Measurements from ENCODE around the gene ADPRM. TPM values are rescaled to one million over a fixed set of nuclear protein-coding genes. Genes with fewer than 3 reads are reported as not detected.

ADPRM gene
- total and polyA plus RNA-seq, 7 experiments from 2014 or later, result 16.4 to 120 (median 70.4) TPM

DNA sequence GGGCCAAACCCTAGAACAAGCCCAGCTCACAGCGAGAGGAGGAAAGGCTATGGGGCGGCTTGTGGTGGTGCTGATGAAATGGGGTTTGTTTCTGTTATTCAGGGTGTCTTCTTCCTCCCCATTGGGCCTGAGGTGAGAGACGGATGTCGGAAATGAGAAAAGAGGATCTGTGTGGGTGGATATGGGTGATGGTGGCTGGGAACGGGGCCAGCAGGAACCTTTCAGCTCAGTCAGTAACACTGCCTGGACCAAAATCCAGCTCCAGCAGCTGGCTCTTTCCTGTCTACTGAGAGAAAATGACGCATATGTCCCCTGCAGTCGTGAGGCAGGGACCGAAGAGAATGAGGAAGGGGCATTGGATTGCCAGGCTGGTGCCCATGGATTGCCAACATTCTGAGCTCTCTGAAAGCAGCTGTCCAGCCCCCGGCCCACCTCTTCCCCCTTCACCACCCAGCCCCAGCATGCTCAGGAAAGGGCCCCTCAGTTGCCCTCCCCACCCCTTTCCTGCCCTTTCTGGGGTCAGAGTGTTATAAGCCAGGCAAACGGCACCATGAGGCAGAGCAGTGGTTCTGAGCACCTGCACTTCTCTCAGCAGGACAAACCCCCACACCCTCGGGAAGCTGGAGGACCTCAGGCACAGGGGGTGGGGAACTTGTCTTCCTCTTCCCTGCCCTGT, 44.3 kb upstream of the ADPRM start:
- intact Hi-C loops (cut with micrococcal nuclease), result no loop called here
- H3K9me3 Mint-ChIP-seq, result no peaks in the 10 kb centered on the region
- ATAC-seq, result peak; percentile 63

DNA sequence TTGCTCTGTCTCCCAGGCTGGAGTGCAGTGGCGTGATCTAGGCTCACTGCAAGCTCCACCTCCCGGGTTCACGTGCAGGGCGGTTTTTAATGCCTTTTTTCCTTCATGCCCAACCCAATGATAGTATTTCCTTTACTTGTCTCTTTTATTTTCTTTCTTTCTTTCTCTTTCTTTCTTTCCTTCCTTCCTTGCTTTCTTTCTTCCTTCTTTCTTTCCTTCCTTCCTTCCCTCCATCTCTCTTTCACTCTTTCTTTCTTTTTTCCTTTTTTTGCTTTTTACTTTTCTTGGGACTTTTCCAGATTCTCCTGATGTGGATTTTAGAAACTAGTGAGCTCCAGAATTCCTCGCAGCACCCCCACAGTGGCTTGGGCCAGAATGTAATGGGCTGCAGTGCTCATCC, 43.4 kb upstream of the ADPRM start:
- Mint-ChIP-seq H3K36me3 (peaks cover 0 to 15% (median 0%) of the 10 kb centered on the region in 5 donors), H3K27me3 (no peaks in the 10 kb centered on the region), H3K9me3 (no peaks in the 10 kb centered on the region), H3K27ac (peak overlapping the region in 3 of 9 donors; percentile 30 to 87 (median 32)), H3K4me1 (peaks cover 8 to 21% (median 17%) of the 10 kb centered on the region in 7 donors), H3K4me3 (peak overlapping the region in 4 of 10 donors; percentile 0 to 65 (median 33))
- CTCF ChIA-PET, result interaction anchor here (1.6 kb wide), 1 partner anchor 191 kb away, joined by 3 read pairs; no protein-coding TSS in a partner anchor
- no peak for ATAC-seq
- POLR2A ChIA-PET, result no interaction called here
- Histone ChIP-seq H3K4me1 (ENCODE audit: control insufficient read depth in 2 of 2, insufficient read depth in 2 of 2, low read length in 2 of 2) (no peaks in the 10 kb centered on the region), H3K9me3 (ENCODE audit: control insufficient read depth in 2 of 3, low read length in 3 of 3) (no peaks in the 10 kb centered on the region), H3K27me3 (ENCODE audit: control insufficient read depth in 2 of 2, insufficient read depth in 2 of 2, low read length in 2 of 2) (no peaks in the 10 kb centered on the region), H3K27ac (ENCODE audit: low read depth, low read length) (no peak overlapping the region), H3K36me3 (ENCODE audit: control insufficient read depth in 2 of 3, insufficient read depth in 3 of 3, low read length in 3 of 3) (no peaks in the 10 kb centered on the region), H3K4me3 (ENCODE audit: low read length) (no peak overlapping the region)
- intact Hi-C loops (cut with micrococcal nuclease), result no loop called here
- no peak for DNase-seq

More for the DNA sequence above, 44.3 kb upstream of the ADPRM start:
- H3K36me3 Mint-ChIP-seq, result peaks cover 0 to 19% (median 0%) of the 10 kb centered on the region in 5 donors
- ChIA-PET CTCF (no interaction called here), POLR2A (no interaction called here)
- peaks cover 0 to 3% (median 0%) of the 10 kb centered on the region in 3 experiments for H3K36me3 ChIP-seq (ENCODE audit: control insufficient read depth in 2 of 3, insufficient read depth in 3 of 3, low read length in 3 of 3)
- peak overlapping the region in 6 of 9 donors; percentile 9 to 85 (median 38) for H3K27ac Mint-ChIP-seq
- no peak overlapping the region for H3K4me3 ChIP-seq (ENCODE audit: low read length)
- no peaks in the 10 kb centered on the region for H3K27me3 Mint-ChIP-seq
- no peak overlapping the region for H3K27ac ChIP-seq (ENCODE audit: low read depth, low read length)
- no peaks in the 10 kb centered on the region for H3K4me1 ChIP-seq (ENCODE audit: control insufficient read depth in 2 of 2, insufficient read depth in 2 of 2, low read length in 2 of 2)
- peak overlapping the region in 8 of 10 donors; percentile 10 to 68 (median 58) for H3K4me3 Mint-ChIP-seq
- H3K4me1 Mint-ChIP-seq, result peaks cover 8 to 21% (median 17%) of the 10 kb centered on the region in 7 donors
- H3K27me3 ChIP-seq (ENCODE audit: control insufficient read depth in 2 of 2, insufficient read depth in 2 of 2, low read length in 2 of 2), result no peaks in the 10 kb centered on the region
- DNase-seq, result peak in 3 of 9 donors; percentile 4 to 21 (median 16)
- H3K9me3 ChIP-seq (ENCODE audit: control insufficient read depth in 2 of 3, low read length in 3 of 3), result no peaks in the 10 kb centered on the region

DNA sequence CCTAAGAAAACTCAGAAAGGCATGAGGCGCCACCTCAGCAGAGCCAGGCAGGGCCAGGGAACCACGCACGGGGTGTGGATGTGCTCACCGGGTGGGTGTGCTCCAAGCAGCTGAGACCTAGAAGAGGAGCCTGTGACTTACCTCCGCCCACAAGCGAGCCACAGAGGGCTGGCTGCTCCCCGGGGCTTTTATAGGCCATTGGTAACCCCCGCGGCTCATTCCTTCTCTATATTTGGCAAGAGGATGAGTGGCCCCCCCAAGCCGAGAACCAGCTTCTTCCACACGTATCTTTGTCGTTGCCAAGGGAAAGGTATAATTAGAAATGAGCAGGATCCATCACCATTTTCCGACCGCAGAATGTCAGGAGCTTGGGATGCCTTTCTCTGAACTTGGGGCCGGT, 40.2 kb upstream of the ADPRM start, which contains the start of gene MYH3:
MYH3 (minus strand) TSS at position 162 of the 400 bp plus-strand sequence. CDS start 2,245 bp downstream, outside the sequence.
- POLR2A ChIA-PET, result interaction anchor here (0.6 kb wide), 1 partner anchor 60 kb away, joined by 4 read pairs; no protein-coding TSS in a partner anchor
- Histone ChIP-seq H3K27me3 (ENCODE audit: control insufficient read depth in 2 of 2, insufficient read depth in 2 of 2, low read length in 2 of 2) (no peaks in the 10 kb centered on the region), H3K9me3 (ENCODE audit: control insufficient read depth in 2 of 3, low read length in 3 of 3) (no peaks in the 10 kb centered on the region), H3K4me1 (ENCODE audit: control insufficient read depth in 2 of 2, insufficient read depth in 2 of 2, low read length in 2 of 2) (no peaks in the 10 kb centered on the region), H3K4me3 (ENCODE audit: low read length) (no peak within 1 kb of the TSS), H3K27ac (ENCODE audit: low read depth, low read length) (no peak within 1 kb of the TSS), H3K36me3 (ENCODE audit: control insufficient read depth in 2 of 3, insufficient read depth in 3 of 3, low read length in 3 of 3) (peaks cover 0 to 9% (median 0%) of the 10 kb centered on the region in 3 experiments)
- H3K36me3 Mint-ChIP-seq, result peaks cover 0 to 25% (median 4%) of the 10 kb centered on the region in 5 donors
- H3K9me3 Mint-ChIP-seq, result no peaks in the 10 kb centered on the region
- intact Hi-C loops (cut with micrococcal nuclease), result no loop called here
- H3K4me1 Mint-ChIP-seq, result peaks cover 8 to 19% (median 17%) of the 10 kb centered on the region in 7 donors
- DNase-seq, result no peak
- ATAC-seq, result no peak
- no peak within 1 kb of the TSS for H3K4me3 Mint-ChIP-seq
- no peaks in the 10 kb centered on the region for H3K27me3 Mint-ChIP-seq
- H3K27ac Mint-ChIP-seq, result no peak within 1 kb of the TSS
- CTCF ChIA-PET, result interaction anchor here (0.8 kb wide), 1 partner anchor 11 kb away, joined by 3 read pairs; no protein-coding TSS in a partner anchor

DNA sequence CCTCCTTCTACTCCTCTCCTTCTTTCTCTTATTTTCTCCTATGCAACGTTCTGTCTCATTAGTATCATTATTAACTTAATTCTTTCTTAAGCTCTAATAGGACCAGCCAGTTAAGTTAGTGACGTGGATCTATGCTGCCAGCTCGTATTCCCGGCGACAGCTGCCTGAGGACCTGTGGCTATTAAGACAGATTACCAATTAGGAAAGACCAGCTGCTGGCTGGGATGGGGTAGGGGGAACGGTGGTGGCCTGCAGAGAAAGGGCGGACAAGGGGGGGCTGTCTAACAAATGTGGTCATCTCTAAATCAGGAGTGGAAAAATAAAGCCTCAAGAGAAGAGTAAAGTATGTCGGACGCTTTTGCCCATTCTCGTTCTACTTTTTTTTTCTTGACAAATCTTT, 39.5 kb upstream of the ADPRM start:
- ATAC-seq (no peak), DNase-seq (no peak)
- no peak overlapping the region for H3K27ac Mint-ChIP-seq
- no peak overlapping the region for H3K4me3 Mint-ChIP-seq
- Histone ChIP-seq H3K4me3 (ENCODE audit: low read length) (no peak overlapping the region), H3K36me3 (ENCODE audit: control insufficient read depth in 2 of 3, insufficient read depth in 3 of 3, low read length in 3 of 3) (peaks cover 0 to 9% (median 0%) of the 10 kb centered on the region in 3 experiments), H3K9me3 (ENCODE audit: control insufficient read depth in 2 of 3, low read length in 3 of 3) (no peaks in the 10 kb centered on the region), H3K27me3 (ENCODE audit: control insufficient read depth in 2 of 2, insufficient read depth in 2 of 2, low read length in 2 of 2) (no peaks in the 10 kb centered on the region), H3K4me1 (ENCODE audit: control insufficient read depth in 2 of 2, insufficient read depth in 2 of 2, low read length in 2 of 2) (no peaks in the 10 kb centered on the region), H3K27ac (ENCODE audit: low read depth, low read length) (no peak overlapping the region)
- CTCF ChIA-PET, result interaction anchor here (0.8 kb wide), 1 partner anchor 12 kb away, joined by 3 read pairs; no protein-coding TSS in a partner anchor
- no peaks in the 10 kb centered on the region for H3K27me3 Mint-ChIP-seq
- peaks cover 0 to 27% (median 4%) of the 10 kb centered on the region in 5 donors for H3K36me3 Mint-ChIP-seq
- POLR2A ChIA-PET, result no interaction called here
- no peaks in the 10 kb centered on the region for H3K9me3 Mint-ChIP-seq
- H3K4me1 Mint-ChIP-seq, result peaks cover 7 to 15% (median 14%) of the 10 kb centered on the region in 7 donors
- intact Hi-C loops (cut with micrococcal nuclease), result no loop called here

DNA sequence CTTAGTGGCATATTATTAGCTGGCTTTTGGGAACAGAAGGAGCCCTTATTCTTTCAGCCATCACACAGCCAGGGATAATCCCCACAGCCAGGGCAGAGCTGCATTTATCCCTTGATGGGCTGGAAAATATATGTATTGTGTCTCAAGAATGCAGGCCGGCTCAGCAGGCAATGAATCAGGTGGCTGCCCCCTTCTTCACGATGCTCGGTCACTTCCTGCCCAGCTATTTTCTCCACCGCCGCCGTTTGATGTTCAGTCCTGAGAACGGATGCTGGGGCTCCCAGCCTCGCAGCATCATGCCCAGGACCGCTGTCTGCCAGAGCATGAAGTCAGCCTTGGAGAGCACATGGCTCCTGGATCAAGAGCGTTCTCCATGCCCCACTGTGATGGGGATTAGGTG, 36.0 kb upstream of the ADPRM start:
- Histone ChIP-seq H3K9me3 (ENCODE audit: control insufficient read depth in 2 of 3, low read length in 3 of 3) (no peaks in the 10 kb centered on the region), H3K27me3 (ENCODE audit: control insufficient read depth in 2 of 2, insufficient read depth in 2 of 2, low read length in 2 of 2) (no peaks in the 10 kb centered on the region), H3K27ac (ENCODE audit: low read depth, low read length) (no peak overlapping the region), H3K4me3 (ENCODE audit: low read length) (no peak overlapping the region), H3K4me1 (ENCODE audit: control insufficient read depth in 2 of 2, insufficient read depth in 2 of 2, low read length in 2 of 2) (no peaks in the 10 kb centered on the region), H3K36me3 (ENCODE audit: control insufficient read depth in 2 of 3, insufficient read depth in 3 of 3, low read length in 3 of 3) (peaks cover 0 to 9% (median 0%) of the 10 kb centered on the region in 3 experiments)
- Mint-ChIP-seq H3K9me3 (no peaks in the 10 kb centered on the region), H3K36me3 (peaks cover 2 to 45% (median 12%) of the 10 kb centered on the region in 5 donors), H3K27me3 (no peaks in the 10 kb centered on the region), H3K4me3 (no peak overlapping the region), H3K27ac (peak overlapping the region in 2 of 9 donors; percentile 15 to 18), H3K4me1 (no peaks in the 10 kb centered on the region)
- ChIA-PET CTCF (no interaction called here), POLR2A (no interaction called here)
- intact Hi-C loops (cut with micrococcal nuclease), result no loop called here
- DNase-seq, result no peak
- ATAC-seq, result no peak

DNA sequence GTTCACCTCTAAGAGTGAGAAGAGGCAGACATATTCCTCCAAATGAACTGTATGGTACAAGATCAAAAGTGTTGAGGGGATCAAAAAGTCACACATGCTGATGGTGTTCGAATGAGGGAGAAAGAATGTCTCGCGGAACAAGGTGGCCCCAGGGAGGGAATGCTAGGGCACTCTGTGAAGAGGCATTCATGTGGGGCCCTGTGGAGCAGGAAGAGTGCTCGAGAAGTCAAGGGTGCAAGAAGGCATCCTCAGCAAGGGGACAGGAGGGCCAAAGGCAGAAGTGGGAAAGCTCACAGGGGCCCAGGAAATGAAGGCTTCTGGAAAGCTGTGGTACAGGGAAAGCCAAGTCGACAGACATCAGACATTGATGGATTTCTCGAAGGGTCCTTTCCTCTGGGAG, 34.2 kb upstream of the ADPRM start:
- H3K36me3 ChIP-seq (ENCODE audit: control insufficient read depth in 2 of 3, insufficient read depth in 3 of 3, low read length in 3 of 3), result peaks cover 0 to 9% (median 0%) of the 10 kb centered on the region in 3 experiments
- no peaks in the 10 kb centered on the region for H3K27me3 ChIP-seq (ENCODE audit: control insufficient read depth in 2 of 2, insufficient read depth in 2 of 2, low read length in 2 of 2)
- Mint-ChIP-seq H3K4me1 (no peaks in the 10 kb centered on the region), H3K27me3 (no peaks in the 10 kb centered on the region), H3K27ac (peak overlapping the region in 1 of 9 donors; percentile 17), H3K9me3 (no peaks in the 10 kb centered on the region), H3K36me3 (peaks cover 2 to 41% (median 12%) of the 10 kb centered on the region in 5 donors), H3K4me3 (no peak overlapping the region)
- ChIA-PET CTCF (no interaction called here), POLR2A (no interaction called here)
- no peaks in the 10 kb centered on the region for H3K9me3 ChIP-seq (ENCODE audit: control insufficient read depth in 2 of 3, low read length in 3 of 3)
- intact Hi-C loops (cut with micrococcal nuclease), result no loop called here
- H3K27ac ChIP-seq (ENCODE audit: low read depth, low read length), result no peak overlapping the region
- H3K4me1 ChIP-seq (ENCODE audit: control insufficient read depth in 2 of 2, insufficient read depth in 2 of 2, low read length in 2 of 2), result no peaks in the 10 kb centered on the region
- DNase-seq (no peak), ATAC-seq (no peak)
- H3K4me3 ChIP-seq (ENCODE audit: low read length), result no peak overlapping the region

All from naive thymus-derived CD4-positive, alpha-beta T cell (primary cell).